ENCODE data around the gene LCN15.
"Not testable (repeated sequence)": the region's sequence is repeated elsewhere in the genome, so short reads cannot be mapped to it uniquely, and the experiment has no call there.

LCN15 gene

DNA sequence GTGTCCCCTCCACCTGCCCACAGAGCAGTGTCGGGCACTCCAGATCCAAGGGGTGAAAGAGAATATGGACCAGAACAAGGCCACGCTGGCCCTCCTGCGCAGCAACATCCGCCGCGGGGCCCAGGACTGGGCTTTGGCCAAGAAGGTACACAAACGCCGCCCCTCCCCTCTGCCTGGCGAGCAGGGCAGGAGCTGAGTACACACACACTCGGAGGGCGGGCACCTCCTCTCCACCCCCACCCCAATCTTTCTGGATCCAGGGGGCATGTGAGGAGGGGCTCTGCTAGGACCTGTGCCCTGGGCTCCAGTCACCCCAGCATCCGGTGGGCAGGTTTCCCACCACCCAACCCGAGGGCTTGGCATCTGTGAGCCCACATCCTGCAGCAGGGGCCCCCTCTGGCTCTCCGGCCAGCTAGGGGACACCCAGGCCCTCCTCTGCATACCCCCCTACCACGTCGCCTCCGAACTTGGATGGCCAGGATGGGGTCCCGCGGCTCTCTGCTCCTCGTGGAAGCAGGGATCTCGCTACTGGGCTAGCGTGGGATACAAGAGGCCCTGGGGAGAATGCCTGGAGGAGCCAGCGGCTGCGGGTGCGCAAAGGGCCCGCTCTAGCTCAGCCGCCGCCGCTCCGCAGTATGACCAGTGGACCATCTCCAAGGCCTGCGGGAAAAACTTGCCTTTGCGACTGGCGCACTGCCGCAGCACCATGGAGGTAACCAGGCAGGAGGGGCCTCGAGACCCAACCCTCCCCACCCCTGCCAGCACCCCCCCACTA is 34.9 kb upstream of the LCN15 start:
- no peak overlapping the region for H3K4me3 ChIP-seq (ENCODE audit: low read depth, low read length)
- DNase-seq (ENCODE audit: low read depth), result no peak
- in situ Hi-C loops (cut with HindIII; ENCODE audit: low sequenced_read_pairs), result loop anchor here (25.0 kb wide), 1 partner anchor 238 kb away; the partner anchor contains the start of genes ABCA2, FUT7 and NPDC1
- TF ChIP-seq, protein P1, sequence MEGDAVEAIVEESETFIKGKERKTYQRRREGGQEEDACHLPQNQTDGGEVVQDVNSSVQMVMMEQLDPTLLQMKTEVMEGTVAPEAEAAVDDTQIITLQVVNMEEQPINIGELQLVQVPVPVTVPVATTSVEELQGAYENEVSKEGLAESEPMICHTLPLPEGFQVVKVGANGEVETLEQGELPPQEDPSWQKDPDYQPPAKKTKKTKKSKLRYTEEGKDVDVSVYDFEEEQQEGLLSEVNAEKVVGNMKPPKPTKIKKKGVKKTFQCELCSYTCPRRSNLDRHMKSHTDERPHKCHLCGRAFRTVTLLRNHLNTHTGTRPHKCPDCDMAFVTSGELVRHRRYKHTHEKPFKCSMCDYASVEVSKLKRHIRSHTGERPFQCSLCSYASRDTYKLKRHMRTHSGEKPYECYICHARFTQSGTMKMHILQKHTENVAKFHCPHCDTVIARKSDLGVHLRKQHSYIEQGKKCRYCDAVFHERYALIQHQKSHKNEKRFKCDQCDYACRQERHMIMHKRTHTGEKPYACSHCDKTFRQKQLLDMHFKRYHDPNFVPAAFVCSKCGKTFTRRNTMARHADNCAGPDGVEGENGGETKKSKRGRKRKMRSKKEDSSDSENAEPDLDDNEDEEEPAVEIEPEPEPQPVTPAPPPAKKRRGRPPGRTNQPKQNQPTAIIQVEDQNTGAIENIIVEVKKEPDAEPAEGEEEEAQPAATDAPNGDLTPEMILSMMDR (IDR thresholded peaks at IDR 0.05; ENCODE audit: low read depth, low read length, missing control alignments), result no peak

DNA sequence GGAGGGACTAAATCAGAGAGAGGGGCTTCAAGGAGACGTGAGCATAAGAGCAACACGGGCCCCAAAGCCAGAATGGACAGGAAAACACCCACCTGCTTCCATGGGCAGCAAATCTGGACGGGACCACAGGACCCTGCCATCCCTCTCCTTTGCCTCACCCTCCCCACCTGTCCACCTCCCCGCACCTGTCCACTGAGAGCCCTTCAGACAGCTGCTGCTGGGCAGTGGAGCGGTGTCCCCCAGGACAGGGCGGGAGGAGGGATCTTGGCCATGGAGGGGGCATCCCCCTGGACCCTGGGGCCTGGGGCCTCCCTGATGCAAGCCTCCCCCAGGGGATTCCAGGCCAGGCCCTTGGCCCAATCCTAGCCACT is 34.4 kb upstream of the LCN15 start:
- DNase-seq (ENCODE audit: low read depth), result no peak
- H3K4me3 ChIP-seq (ENCODE audit: low read depth, low read length), result no peak overlapping the region

DNA sequence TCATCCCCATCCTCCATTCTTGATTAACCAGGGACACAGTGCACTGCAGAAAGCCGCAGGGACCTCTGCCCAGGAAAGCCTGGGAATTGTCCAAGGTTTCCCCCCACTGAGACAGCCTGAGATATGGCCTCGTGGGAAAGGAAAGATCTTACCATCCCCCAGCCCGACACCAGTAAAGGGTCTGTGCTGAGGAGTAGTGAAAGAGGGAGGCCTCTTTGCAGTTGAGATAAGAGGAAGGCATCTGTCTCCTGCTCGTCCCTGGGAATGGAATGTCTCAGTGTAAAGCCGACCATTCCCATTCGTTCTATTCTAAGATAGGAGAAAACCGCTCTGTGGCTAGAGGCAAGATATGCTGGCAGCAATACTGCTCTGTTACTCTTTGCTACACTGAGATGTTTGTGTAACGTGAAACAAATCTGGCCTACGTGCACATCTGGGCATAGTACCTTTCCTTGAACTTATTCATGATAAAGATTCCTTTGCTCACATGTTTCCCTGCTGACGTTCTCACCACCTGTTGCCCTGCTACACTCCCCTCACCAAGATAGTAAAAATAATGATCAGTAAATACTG is 32.5 kb upstream of the LCN15 start:
- in situ Hi-C loops (cut with HindIII; ENCODE audit: low sequenced_read_pairs), result loop anchor here (25.0 kb wide), 1 partner anchor 240 kb away; the partner anchor contains the start of genes ABCA2, FUT7 and NPDC1
- DNase-seq (ENCODE audit: low read depth), result not testable (repeated sequence)

More for the DNA sequence above, 34.4 kb upstream of the LCN15 start:
- in situ Hi-C loops (cut with HindIII; ENCODE audit: low sequenced_read_pairs), result loop anchor here (25.0 kb wide), 1 partner anchor 239 kb away; the partner anchor contains the start of genes ABCA2, FUT7 and NPDC1
- TF ChIP-seq, protein P1 (IDR thresholded peaks at IDR 0.05; ENCODE audit: low read depth, low read length, missing control alignments), result no peak

DNA sequence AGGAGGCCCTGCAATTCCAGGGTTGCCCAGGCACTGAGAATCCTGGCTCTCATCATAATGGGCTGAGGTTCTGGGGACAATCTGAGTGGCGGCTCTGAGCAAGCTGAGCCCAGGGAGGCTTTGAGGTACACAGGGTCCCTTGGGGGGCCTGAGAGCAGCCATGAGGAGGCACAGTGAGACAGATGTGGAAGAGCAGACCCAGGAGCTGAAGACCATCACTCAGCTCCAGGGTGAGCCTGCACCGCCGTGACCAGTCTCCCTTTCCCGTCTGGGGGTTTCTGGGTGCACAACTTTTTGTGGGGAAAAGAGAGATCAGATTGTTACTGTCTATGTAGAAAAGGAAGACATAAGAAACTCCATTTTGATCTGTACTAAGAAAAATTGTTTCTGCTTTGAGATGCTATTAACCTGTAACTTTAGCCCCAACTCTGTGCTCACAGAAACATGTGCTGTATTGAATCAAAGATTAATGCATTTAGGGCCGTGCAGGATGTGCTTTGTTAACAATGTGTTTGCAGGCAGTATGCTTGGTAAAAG is 32.0 kb upstream of the LCN15 start, which contains the start of gene CCDC183:
TSS of gene CCDC183 (plus strand) at position 101 of the 537 bp plus-strand sequence. CDS start at position 161, 60 bp downstream.
- no peak within 1 kb of the TSS for H3K4me3 ChIP-seq (ENCODE audit: low read depth, low read length)
- in situ Hi-C loops (cut with HindIII; ENCODE audit: low sequenced_read_pairs), result loop anchor here (25.0 kb wide), 1 partner anchor 241 kb away; the partner anchor contains the start of genes ABCA2, FUT7 and NPDC1

More for the DNA sequence above, 32.5 kb upstream of the LCN15 start:
- H3K4me3 ChIP-seq (ENCODE audit: low read depth, low read length), result not testable (repeated sequence)

DNA sequence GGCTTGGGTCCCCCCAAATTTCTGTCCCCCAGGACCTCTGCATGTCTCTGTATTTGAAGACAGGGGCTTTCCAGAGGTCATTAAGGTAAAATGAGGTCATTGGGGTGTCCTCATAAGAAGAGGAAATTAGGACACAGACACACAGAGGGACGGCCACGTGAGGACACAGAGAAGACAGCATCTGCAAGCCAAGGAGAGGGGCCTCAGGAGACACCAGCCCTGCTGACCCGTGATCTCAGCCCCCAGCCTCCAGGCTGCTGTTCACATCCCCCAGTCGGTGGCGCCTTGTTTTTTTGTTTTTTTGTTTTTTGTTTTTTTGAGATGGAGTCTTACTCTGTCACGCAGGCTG is 30.7 kb upstream of the LCN15 start:
- TF ChIP-seq, protein P1 (IDR thresholded peaks at IDR 0.05; ENCODE audit: low read depth, low read length, missing control alignments), result no peak
- no peak for DNase-seq (ENCODE audit: low read depth)
- H3K4me3 ChIP-seq (ENCODE audit: low read depth, low read length), result no peak overlapping the region
- in situ Hi-C loops (cut with HindIII; ENCODE audit: low sequenced_read_pairs), result loop anchor here (25.0 kb wide), 1 partner anchor 242 kb away; the partner anchor contains the start of genes ABCA2, FUT7 and NPDC1

More for the DNA sequence above, 32.0 kb upstream of the LCN15 start, which contains the start of gene CCDC183:
- TF ChIP-seq, protein P1 (IDR thresholded peaks at IDR 0.05; ENCODE audit: low read depth, low read length, missing control alignments), result no peak
- DNase-seq (ENCODE audit: low read depth), result no peak

DNA sequence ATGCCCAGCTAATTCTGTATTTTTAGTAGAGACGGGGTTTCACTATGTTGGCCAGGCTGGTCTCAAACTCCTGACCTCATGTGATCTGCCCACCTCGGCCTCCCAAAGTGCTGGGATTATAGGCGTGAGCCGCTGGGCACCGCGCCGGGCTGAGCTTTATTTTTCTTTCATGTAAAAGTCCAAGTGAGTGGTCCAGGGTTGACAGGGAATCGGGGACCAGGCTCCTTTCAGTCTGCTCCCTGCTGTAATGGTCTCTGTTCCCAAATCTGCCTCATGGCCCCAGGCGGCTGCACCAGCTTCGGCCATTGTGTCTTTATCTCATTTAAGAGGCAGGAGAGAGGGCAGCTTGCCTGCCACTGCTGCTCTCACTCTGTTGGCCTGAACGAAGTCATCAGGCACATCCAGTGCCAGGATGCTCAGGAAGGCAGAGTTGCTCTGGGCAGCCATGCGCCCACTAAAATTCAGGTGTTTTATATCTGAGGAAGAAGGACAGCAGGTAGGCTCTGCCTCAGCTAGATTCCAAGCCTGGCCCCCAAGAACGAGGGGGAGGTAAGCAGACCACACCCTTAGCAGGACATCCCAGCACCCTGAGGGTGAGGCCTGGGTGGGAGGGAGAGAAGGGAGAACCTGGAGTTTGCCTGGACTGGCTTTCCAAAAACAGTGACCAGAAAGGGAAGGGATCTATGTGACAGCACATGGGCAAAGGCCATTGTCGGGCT is 30.1 kb upstream of the LCN15 start:
- in situ Hi-C loops (cut with HindIII; ENCODE audit: low sequenced_read_pairs), result loop anchor here (25.0 kb wide), 1 partner anchor 243 kb away; the partner anchor contains the start of genes ABCA2, FUT7 and NPDC1
- TF ChIP-seq, protein P1 (IDR thresholded peaks at IDR 0.05; ENCODE audit: low read depth, low read length, missing control alignments), result no peak
- H3K4me3 ChIP-seq (ENCODE audit: low read depth, low read length), result no peak overlapping the region

More for the DNA sequence above, 30.1 kb upstream of the LCN15 start:
- DNase-seq (ENCODE audit: low read depth), result no peak

Data from astrocyte of the cerebellum (primary cell).